ENCODE results near the gene PPP1R12B.

Gene PPP1R12B

GRCh38 chr1:202320081-202320405 is 28.5 kb upstream of the PPP1R12B start:
- TF ChIP-seq CTCF (IDR thresholded peaks at IDR 0.05; ENCODE audit: low read depth, low read length), result no peak
- no peak overlapping the region for H3K4me3 ChIP-seq (ENCODE audit: low read depth, low read length)

- H3K4me3 ChIP-seq (ENCODE audit: low read depth, low read length), result no peak overlapping the region
- TF ChIP-seq CTCF (IDR thresholded peaks at IDR 0.05; ENCODE audit: low read depth, low read length), result no peak
These were observed 24.8 kb upstream of the PPP1R12B start for GRCh38 chr1:202323731-202324130.

- TF ChIP-seq CTCF (IDR thresholded peaks at IDR 0.05; ENCODE audit: low read depth, low read length), result no peak
- no peak overlapping the region for H3K4me3 ChIP-seq (ENCODE audit: low read depth, low read length)
These were observed 23.9 kb upstream of the PPP1R12B start for GRCh38 chr1:202324646-202325045.

GRCh38 chr1:202329891-202330290 is 18.6 kb upstream of the PPP1R12B start:
- no peak overlapping the region for H3K4me3 ChIP-seq (ENCODE audit: low read depth, low read length)
- TF ChIP-seq CTCF (IDR thresholded peaks at IDR 0.05; ENCODE audit: low read depth, low read length), result no peak

GRCh38 chr1:202333861-202334260 is 14.6 kb upstream of the PPP1R12B start:
- no peak overlapping the region for H3K4me3 ChIP-seq (ENCODE audit: low read depth, low read length)
- TF ChIP-seq CTCF (IDR thresholded peaks at IDR 0.05; ENCODE audit: low read depth, low read length), result no peak

GRCh38 chr1:202343652-202344349 is 4.7 kb upstream of the PPP1R12B start:
- 0 out of 2 replicates have a peak, but pooled peaks have one; percentile 40 for TF ChIP-seq CTCF (IDR thresholded peaks at IDR 0.05; ENCODE audit: low read depth, low read length)
- no peak overlapping the region for H3K4me3 ChIP-seq (ENCODE audit: low read depth, low read length)

GRCh38 chr1:202348005-202348508 is 442 bp upstream of the PPP1R12B start:
- H3K4me3 ChIP-seq (ENCODE audit: low read depth, low read length), result no peak overlapping the region
- no peak for TF ChIP-seq CTCF (IDR thresholded peaks at IDR 0.05; ENCODE audit: low read depth, low read length)
